ACC112 (cell line): Measurements from ENCODE around the gene PARS2.

Experiments
- H2AFZ ChIP-seq: fragments of 200-600 bp; sonication (generic); one replicate; pipeline ENCODE4 v1.6.0; 2017; ENCODE audit warnings: antibody characterized with exemption, low read length; ENCODE audit not compliant: unreplicated experiment
- H3K27ac ChIP-seq: fragments of 200-600 bp; sonication (generic); 2 replicates; pipeline ENCODE4 v1.5.1; 2014; ENCODE audit warnings: low read depth, mild to moderate bottlenecking, antibody characterized with exemption, low read length, moderate library complexity
- H3K27me3 ChIP-seq: fragments of 200-600 bp; sonication (generic); 2 replicates; pipeline ENCODE4 v1.6.1; 2014; ENCODE audit warnings: mild to moderate bottlenecking, antibody characterized with exemption, low read length, moderate library complexity, mixed read lengths; ENCODE audit not compliant: insufficient read depth
- H3K36me3 ChIP-seq: fragments of 200-600 bp; sonication (generic); 2 replicates; pipeline ENCODE4 v1.6.1; 2016; ENCODE audit warnings: mild to moderate bottlenecking, antibody characterized with exemption, low read length, moderate library complexity, mixed read lengths; ENCODE audit not compliant: insufficient read depth
- H3K4me1 ChIP-seq: fragments of 200-600 bp; sonication (generic); one replicate; pipeline ENCODE4 v1.6.1; 2016; ENCODE audit warnings: low read length, mixed read lengths; ENCODE audit not compliant: insufficient read depth, unreplicated experiment, control insufficient read depth
- H3K4me3 ChIP-seq: fragments of 200-600 bp; sonication (generic); 2 replicates; pipeline ENCODE4 v1.5.1; 2014; ENCODE audit warnings: mild to moderate bottlenecking, low read depth, low read length
- H3K79me2 ChIP-seq: fragments of 200-600 bp; sonication (generic); one replicate; pipeline ENCODE4 v1.6.0; 2016; ENCODE audit warnings: low read length; ENCODE audit not compliant: control insufficient read depth, unreplicated experiment, insufficient read depth

Gene PARS2

GRCh38 chr1:54807756-54808155 is 43.4 kb upstream of the PARS2 start:
- no peaks in the 10 kb centered on the region for H3K79me2 ChIP-seq
- H3K27me3 ChIP-seq, result no peaks in the 10 kb centered on the region
- H3K4me3 ChIP-seq, result no peak overlapping the region
- H3K4me1 ChIP-seq, result peaks cover 33% of the 10 kb centered on the region
- no peak overlapping the region for H2AFZ ChIP-seq
- no peak overlapping the region for H3K27ac ChIP-seq
- H3K36me3 ChIP-seq, result no peaks in the 10 kb centered on the region

- H3K27ac ChIP-seq, result no peak overlapping the region
- H3K27me3 ChIP-seq, result no peaks in the 10 kb centered on the region
- H3K36me3 ChIP-seq, result no peaks in the 10 kb centered on the region
- H3K4me3 ChIP-seq, result no peak overlapping the region
- peaks cover 33% of the 10 kb centered on the region for H3K4me1 ChIP-seq
- H3K79me2 ChIP-seq, result no peaks in the 10 kb centered on the region
- no peak overlapping the region for H2AFZ ChIP-seq
These were observed 42.7 kb upstream of the PARS2 start for GRCh38 chr1:54806931-54807611.

DNA sequence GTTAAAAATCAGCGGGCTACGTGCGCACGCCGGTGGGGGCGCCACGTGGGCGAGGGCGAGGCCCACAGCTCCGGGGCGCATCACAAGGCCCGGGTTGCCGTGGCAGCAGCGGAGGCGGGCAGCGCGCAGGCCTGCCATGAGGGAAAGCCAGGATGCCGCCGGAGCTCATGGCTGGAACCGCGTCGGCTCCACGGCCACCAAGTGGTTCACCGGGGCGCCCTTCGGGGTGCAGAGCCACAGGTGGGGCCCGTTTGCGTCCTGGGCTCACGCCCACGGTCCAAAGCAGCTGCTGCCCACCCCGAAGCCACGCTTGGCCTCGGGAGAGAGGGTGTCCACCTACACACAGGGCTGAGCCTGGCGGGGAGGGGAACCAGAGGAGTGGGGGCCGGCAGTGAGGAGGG is 41.7 kb upstream of the PARS2 start:
- Histone ChIP-seq H3K27ac (no peak overlapping the region), H2AFZ (no peak overlapping the region), H3K79me2 (no peaks in the 10 kb centered on the region), H3K4me1 (peaks cover 33% of the 10 kb centered on the region), H3K27me3 (peaks cover 10% of the 10 kb centered on the region), H3K4me3 (no peak overlapping the region), H3K36me3 (no peaks in the 10 kb centered on the region)

- peaks cover 33% of the 10 kb centered on the region for H3K4me1 ChIP-seq
- peak overlapping the region; percentile 78 for H3K27ac ChIP-seq
- H2AFZ ChIP-seq, result no peak overlapping the region
- no peaks in the 10 kb centered on the region for H3K36me3 ChIP-seq
- no peaks in the 10 kb centered on the region for H3K79me2 ChIP-seq
- no peak overlapping the region for H3K4me3 ChIP-seq
- H3K27me3 ChIP-seq, result peaks cover 15% of the 10 kb centered on the region
These were observed 41.1 kb upstream of the PARS2 start for GRCh38 chr1:54805466-54805865.

DNA sequence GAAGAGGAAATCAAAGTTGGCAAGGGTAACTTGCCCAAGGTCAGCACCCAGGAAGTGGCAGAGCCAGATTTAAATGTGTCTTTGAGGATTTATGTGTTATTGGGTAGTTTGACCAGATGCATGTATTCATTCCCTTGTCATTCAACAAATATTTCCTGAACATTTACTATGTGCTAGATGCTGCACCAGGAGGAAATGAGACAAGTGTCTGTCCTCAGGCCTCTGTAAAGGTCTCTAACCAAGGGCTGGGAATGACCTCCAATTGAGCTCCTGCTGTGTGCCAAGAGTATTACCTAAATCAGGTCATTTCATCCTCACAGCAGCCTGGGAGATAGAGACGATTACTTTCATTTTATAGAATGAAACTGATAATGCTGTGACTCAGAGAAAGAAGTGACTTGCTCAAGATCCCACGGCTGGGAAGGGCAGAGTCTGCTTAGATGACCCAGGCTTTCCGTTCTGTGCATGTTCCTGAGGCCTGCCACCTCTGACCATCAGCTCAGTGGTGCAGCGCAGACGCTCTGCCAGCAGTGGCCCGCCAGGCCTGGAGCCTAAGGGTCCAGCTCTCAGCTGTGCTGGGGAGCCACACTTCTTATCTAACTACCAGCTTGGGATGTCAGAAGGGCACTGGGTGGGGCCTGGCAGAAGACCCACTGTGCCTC is 40.3 kb upstream of the PARS2 start:
- Histone ChIP-seq H3K27me3 (peaks cover 22% of the 10 kb centered on the region), H3K27ac (peak overlapping the region; percentile 78), H3K36me3 (no peaks in the 10 kb centered on the region), H3K4me1 (peaks cover 33% of the 10 kb centered on the region), H3K79me2 (no peaks in the 10 kb centered on the region), H3K4me3 (peak overlapping the region; percentile 38; the same call in 1 of the 2 replicates), H2AFZ (no peak overlapping the region)

DNA sequence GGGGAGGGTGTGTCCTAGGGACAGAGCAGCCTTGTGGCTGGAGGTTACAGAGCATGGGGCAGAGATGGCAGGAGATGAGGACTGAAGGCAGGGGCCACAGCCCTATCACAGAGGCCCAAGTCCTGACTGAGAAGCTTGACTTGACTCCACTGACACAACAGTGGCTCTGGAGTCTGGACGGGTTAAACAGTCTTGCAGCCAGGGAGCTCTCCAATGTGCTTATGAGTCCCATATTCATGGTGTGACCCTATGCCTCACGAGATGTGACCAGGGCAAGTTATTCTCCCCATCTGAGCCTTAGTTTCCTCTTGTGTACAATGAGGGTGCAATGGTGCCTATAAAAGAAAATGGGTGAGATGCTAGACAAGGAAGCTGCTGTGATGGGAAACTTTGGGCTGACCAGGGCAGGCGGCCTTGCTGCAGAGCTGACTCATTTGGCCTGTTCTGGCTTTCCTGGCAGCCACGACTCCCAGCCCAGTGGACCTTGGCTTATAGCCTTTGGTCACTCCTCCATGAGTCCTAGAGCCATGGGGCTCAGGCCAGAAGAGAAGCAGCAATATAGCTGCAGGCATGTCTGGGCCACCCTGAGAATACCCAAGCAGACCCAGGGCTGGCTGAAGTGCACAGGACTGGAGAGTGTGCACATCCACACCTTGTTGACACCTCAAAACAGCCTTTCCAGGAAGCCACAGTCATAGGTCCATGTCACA is 39.6 kb upstream of the PARS2 start:
- H3K27me3 ChIP-seq, result peaks cover 22% of the 10 kb centered on the region
- peaks cover 39% of the 10 kb centered on the region for H3K4me1 ChIP-seq
- H2AFZ ChIP-seq, result no peak overlapping the region

DNA sequence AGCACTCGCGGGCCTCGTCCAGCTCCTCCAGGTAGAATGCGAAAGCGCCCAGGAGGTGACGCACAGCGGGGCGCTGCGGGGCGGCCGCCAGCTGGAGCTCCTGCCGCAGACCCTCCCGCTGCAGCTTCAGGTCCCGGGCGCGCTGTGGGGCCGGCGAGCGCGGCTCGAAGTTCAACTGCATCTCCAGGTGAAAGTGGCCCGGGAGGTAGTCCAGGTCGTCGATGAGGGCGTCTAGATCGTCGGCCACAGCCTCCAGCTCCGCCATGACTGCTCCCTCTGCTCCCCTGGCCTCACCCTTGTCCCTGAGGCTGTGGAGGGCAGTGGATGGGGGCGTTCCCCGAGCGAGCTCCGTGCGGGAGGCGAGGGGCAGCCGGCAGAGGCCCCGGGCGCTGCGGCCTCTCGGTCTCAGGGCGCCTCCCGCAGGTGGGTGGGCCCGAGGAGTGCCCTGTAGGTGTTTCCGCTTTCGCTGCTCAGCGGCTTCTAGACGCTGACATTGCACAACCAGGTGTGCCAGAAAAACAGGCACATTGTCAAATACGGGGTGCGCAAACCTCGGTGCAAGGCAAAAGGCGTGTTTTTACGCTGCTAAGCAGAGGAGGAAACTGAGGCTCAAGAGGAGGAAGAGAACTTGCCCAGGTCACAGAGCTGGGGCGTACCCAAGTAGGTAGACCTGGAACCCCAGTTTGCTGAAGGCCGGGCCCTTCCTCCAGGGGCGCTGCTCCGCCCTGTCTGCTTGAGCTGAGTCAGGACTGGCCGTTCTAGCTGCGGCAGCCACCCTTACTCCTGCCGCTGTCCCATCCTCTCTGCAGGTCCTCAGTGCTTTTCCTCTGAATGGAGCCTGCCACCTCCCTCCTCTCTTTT is 36.8 kb upstream of the PARS2 start, which contains the start of gene TTC22:
Gene TTC22, minus strand, starts transcription at position 425 of the 861 bp plus-strand sequence. Its CDS starts 160 bp downstream, at position 265.
- Histone ChIP-seq H3K4me3 (peak within 1 kb of the TSS; percentile 60; the same call in 1 of the 2 replicates), H3K79me2 (no peaks in the 10 kb centered on the region)

More for the DNA sequence above, 39.6 kb upstream of the PARS2 start:
- no peaks in the 10 kb centered on the region for H3K79me2 ChIP-seq
- peak overlapping the region; percentile 78 for H3K27ac ChIP-seq
- H3K4me3 ChIP-seq, result peak overlapping the region; percentile 38; the same call in 1 of the 2 replicates
- no peaks in the 10 kb centered on the region for H3K36me3 ChIP-seq

DNA sequence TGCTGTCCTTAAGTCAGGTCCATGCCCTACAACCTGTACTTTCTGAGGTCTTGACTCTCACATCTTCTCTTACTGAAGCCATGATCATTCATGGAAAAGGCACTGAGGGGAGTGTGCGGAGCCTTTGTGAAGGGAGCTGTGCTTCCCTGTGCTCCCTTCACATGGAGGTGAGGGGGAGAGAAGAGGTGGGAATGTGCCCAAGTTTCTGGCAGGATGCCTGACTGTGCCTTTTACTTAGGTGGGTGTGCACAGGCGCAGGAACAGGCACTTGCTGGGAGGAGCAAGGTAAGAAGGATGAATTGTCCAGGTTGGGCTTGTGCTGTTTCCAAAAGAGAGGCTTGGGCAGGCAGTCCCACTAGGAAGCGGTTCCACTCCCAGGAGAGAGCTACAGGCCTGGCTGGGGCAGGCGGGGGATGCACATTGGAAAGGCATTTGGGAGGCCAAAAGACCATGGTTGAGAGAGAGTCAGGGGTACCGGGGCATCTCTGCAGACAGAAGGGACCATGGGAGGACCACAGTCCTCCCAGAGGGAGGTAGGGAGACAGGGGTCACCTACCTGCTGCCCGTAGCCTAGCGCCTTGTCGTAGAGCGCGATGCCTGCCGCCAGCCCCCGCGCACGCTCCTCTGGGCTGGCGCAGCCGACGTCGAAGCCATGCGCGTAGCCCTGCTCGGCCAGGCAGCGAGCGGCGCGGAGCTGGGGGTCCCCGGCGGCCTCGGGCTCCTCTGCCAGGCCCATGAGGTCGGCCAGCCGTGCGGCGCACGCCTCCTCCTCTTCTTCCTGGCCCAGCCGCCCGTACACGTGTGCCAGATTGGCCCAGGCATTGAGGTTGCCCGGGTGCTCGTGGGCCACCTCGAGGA is 35.9 kb upstream of the PARS2 start:
- H3K27me3 ChIP-seq, result peaks cover 22% of the 10 kb centered on the region
- H3K27ac ChIP-seq, result no peak overlapping the region
- H3K79me2 ChIP-seq, result no peaks in the 10 kb centered on the region
- H3K4me3 ChIP-seq, result peak overlapping the region; percentile 60; the same call in 1 of the 2 replicates
- H2AFZ ChIP-seq, result no peak overlapping the region
- H3K36me3 ChIP-seq, result no peaks in the 10 kb centered on the region
- peaks cover 30% of the 10 kb centered on the region for H3K4me1 ChIP-seq

More for the DNA sequence above, 36.8 kb upstream of the PARS2 start, which contains the start of gene TTC22:
- H3K27me3 ChIP-seq, result peaks cover 22% of the 10 kb centered on the region
- H3K27ac ChIP-seq, result no peak within 1 kb of the TSS
- H3K36me3 ChIP-seq, result no peaks in the 10 kb centered on the region
- H3K4me1 ChIP-seq, result peaks cover 29% of the 10 kb centered on the region
- peak within 1 kb of the TSS; percentile 71 for H2AFZ ChIP-seq

DNA sequence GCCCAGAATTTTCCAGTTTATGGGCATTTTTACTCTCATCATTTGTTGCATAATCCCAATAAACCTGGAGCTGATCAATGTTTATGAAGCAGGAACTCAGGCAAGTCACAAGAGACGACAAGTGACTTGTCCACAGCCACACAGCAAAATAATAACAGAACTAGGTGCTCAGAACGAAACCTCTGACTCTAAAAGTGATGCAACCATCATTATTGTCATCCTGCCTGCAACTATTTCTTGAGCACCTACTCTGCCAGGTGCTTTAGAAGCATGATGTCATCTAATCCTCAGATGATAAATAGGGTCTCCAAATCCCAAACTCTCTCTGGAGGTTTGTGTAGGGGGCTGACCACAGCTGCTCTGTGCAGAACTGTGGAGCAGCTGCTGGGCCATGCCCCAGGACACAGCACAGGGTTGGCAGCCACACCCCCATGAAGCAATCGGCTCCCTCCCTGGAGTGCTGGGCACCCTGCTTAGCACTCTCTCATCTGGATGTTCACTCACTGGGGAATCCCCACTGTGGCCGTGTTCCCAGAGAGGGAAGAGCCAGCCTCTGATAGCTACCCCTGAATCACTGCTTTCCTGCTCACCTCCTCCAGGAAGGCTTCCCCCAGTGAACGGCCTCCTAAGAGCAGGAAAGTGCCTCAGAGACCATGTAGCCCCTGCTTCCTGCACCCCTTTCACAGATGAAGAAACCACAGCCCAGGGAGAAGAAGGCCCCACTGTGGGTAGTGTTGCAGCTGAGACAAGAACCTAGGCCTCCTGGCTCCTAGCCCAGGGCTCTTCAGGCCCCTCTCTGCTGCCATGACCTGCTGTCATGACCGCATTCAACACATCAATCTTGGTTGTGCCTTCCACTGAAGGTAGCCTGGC is 34.7 kb upstream of the PARS2 start:
- Histone ChIP-seq H3K4me1 (peaks cover 31% of the 10 kb centered on the region), H3K79me2 (no peaks in the 10 kb centered on the region), H2AFZ (no peak overlapping the region), H3K36me3 (no peaks in the 10 kb centered on the region), H3K27ac (no peak overlapping the region), H3K4me3 (no peak overlapping the region), H3K27me3 (peaks cover 22% of the 10 kb centered on the region)
